ENCODE measurements around the gene PIGK. TPM values are rescaled to one million over a fixed set of nuclear protein-coding genes. Genes with fewer than 3 reads are reported as not detected.

Gene PIGK
- total RNA-seq, 4 donors from 2014 or later = 9.0 to 12.6 (median 11.2) TPM

DNA sequence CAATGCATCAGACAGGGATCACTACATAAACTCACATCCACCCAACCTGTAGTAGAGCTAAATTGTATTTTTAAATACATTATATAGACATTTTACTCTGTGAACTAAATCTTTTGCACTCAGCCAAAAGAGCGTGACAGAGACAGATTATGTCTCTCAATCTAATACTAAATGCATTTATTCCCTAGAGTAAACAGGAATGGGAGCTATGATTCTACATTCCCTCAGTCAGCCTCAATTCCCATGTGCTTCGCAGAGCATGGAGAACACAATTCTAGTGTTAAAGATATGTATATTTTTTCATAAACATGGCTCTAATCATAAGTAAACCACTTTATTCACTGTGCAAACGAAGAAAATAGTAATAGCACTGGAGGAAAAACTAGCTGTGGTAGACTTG is 16.5 kb downstream of the PIGK start:
- H3K9me3 ChIP-seq = no peaks in the 10 kb centered on the region
- in situ Hi-C loops (cut with MboI; ENCODE audit: low sequenced_read_pairs in 4 of 4) = no loop called here
- H3K36me3 ChIP-seq = no peaks in the 10 kb centered on the region
- intact Hi-C loops (cut with DNase I; ENCODE audit: low total_unique reads) = no loop called here
- DNase-seq (no peak), ATAC-seq (no peak)
- H3K4me1 ChIP-seq = no peaks in the 10 kb centered on the region
- H3K27me3 ChIP-seq = no peaks in the 10 kb centered on the region
- TF ChIP-seq POLR2A (IDR thresholded peaks at IDR 0.05) (no peak), CTCF (IDR thresholded peaks at IDR 0.05 in 4 of 5, conservative IDR thresholded peaks at IDR 0.05 in 1 of 5) (no peak)
- H3K27ac ChIP-seq = no peak overlapping the region
- no peak overlapping the region for H3K4me3 ChIP-seq

GRCh38 chr1:77200806-77201205 is 18.4 kb downstream of the PIGK start:
- Histone ChIP-seq H3K4me1 (no peaks in the 10 kb centered on the region), H3K36me3 (no peaks in the 10 kb centered on the region), H3K27me3 (no peaks in the 10 kb centered on the region), H3K27ac (no peak overlapping the region), H3K9me3 (no peaks in the 10 kb centered on the region), H3K4me3 (no peak overlapping the region)
- DNase-seq (no peak), ATAC-seq (no peak)
- in situ Hi-C loops (cut with MboI; ENCODE audit: low sequenced_read_pairs in 4 of 4) (no loop called here), intact Hi-C loops (cut with DNase I; ENCODE audit: low total_unique reads) (no loop called here)
- no peak for TF ChIP-seq CTCF (IDR thresholded peaks at IDR 0.05 in 4 of 5, conservative IDR thresholded peaks at IDR 0.05 in 1 of 5)

GRCh38 chr1:77200293-77200692 is 18.9 kb downstream of the PIGK start:
- Histone ChIP-seq H3K27me3 (no peaks in the 10 kb centered on the region), H3K9me3 (no peaks in the 10 kb centered on the region), H3K36me3 (no peaks in the 10 kb centered on the region), H3K4me1 (no peaks in the 10 kb centered on the region), H3K4me3 (no peak overlapping the region), H3K27ac (no peak overlapping the region)
- ATAC-seq = no peak
- DNase-seq = no peak
- TF ChIP-seq POLR2A (IDR thresholded peaks at IDR 0.05) = no peak
- no peak for TF ChIP-seq CTCF (IDR thresholded peaks at IDR 0.05 in 4 of 5, conservative IDR thresholded peaks at IDR 0.05 in 1 of 5)
- intact Hi-C loops (cut with DNase I; ENCODE audit: low total_unique reads) (no loop called here), in situ Hi-C loops (cut with MboI; ENCODE audit: low sequenced_read_pairs in 4 of 4) (no loop called here)

GRCh38 chr1:77197351-77197750 is 21.9 kb downstream of the PIGK start:
- intact Hi-C loops (cut with DNase I; ENCODE audit: low total_unique reads) = no loop called here

More at GRCh38 chr1:77197351-77197750, 21.9 kb downstream of the PIGK start:
- Histone ChIP-seq H3K9me3 (no peaks in the 10 kb centered on the region), H3K4me1 (no peaks in the 10 kb centered on the region), H3K36me3 (no peaks in the 10 kb centered on the region), H3K4me3 (no peak overlapping the region), H3K27me3 (no peaks in the 10 kb centered on the region), H3K27ac (no peak overlapping the region)
- ATAC-seq (no peak), DNase-seq (no peak)
- in situ Hi-C loops (cut with MboI; ENCODE audit: low sequenced_read_pairs in 4 of 4) = no loop called here
- TF ChIP-seq CTCF (IDR thresholded peaks at IDR 0.05 in 4 of 5, conservative IDR thresholded peaks at IDR 0.05 in 1 of 5) = no peak
- no peak for TF ChIP-seq POLR2A (IDR thresholded peaks at IDR 0.05)
